ENCODE measurements around the gene CCDC27.
A peak's percentile ranks its signal among the peaks of the same experiment; 100 is the strongest.
"Not testable (repeated sequence)": the region's sequence is repeated elsewhere in the genome, so short reads cannot be mapped to it uniquely, and the experiment has no call there.

The CCDC27 gene

GRCh38 chr1:3746830-3747521, 5.3 kb upstream of the CCDC27 start:
- peak; percentile 85 for DNase-seq
- H3K4me3 ChIP-seq (ENCODE audit: low read depth, low read length), result peak overlapping the region; percentile 61
- no peaks in the 10 kb centered on the region for H3K4me1 ChIP-seq
- H3K36me3 ChIP-seq, result no peaks in the 10 kb centered on the region
- no peaks in the 10 kb centered on the region for H3K27me3 ChIP-seq
- TF ChIP-seq CTCF (IDR thresholded peaks at IDR 0.05; ENCODE audit: low read depth, low read length), result no peak
- no peaks in the 10 kb centered on the region for H3K9me3 ChIP-seq

- Histone ChIP-seq H3K4me3 (ENCODE audit: low read depth, low read length) (peak overlapping the region; percentile 61), H3K4me1 (no peaks in the 10 kb centered on the region), H3K9me3 (no peaks in the 10 kb centered on the region), H3K36me3 (no peaks in the 10 kb centered on the region), H3K27me3 (no peaks in the 10 kb centered on the region)
- DNase-seq, result no peak
- no peak for TF ChIP-seq CTCF (IDR thresholded peaks at IDR 0.05; ENCODE audit: low read depth, low read length)
Measured at GRCh38 chr1:3747522-3747848, 4.8 kb upstream of the CCDC27 start.

GRCh38 chr1:3747903-3748302, 4.3 kb upstream of the CCDC27 start:
- no peaks in the 10 kb centered on the region for H3K9me3 ChIP-seq
- peak overlapping the region; percentile 61; the same call in 1 of the 2 replicates for H3K4me3 ChIP-seq (ENCODE audit: low read depth, low read length)
- DNase-seq, result no peak
- no peak for TF ChIP-seq CTCF (IDR thresholded peaks at IDR 0.05; ENCODE audit: low read depth, low read length)
- no peaks in the 10 kb centered on the region for H3K4me1 ChIP-seq
- H3K36me3 ChIP-seq, result no peaks in the 10 kb centered on the region
- H3K27me3 ChIP-seq, result no peaks in the 10 kb centered on the region

- not testable (repeated sequence) for H3K36me3 ChIP-seq
Measured at GRCh38 chr1:3748316-3748900, 3.8 kb upstream of the CCDC27 start.

GRCh38 chr1:3749512-3749911, 2.7 kb upstream of the CCDC27 start:
- Histone ChIP-seq H3K4me3 (ENCODE audit: low read depth, low read length) (no peak overlapping the region), H3K9me3 (no peaks in the 10 kb centered on the region), H3K4me1 (no peaks in the 10 kb centered on the region), H3K36me3 (no peaks in the 10 kb centered on the region), H3K27me3 (no peaks in the 10 kb centered on the region)
- DNase-seq, result no peak
- TF ChIP-seq CTCF (IDR thresholded peaks at IDR 0.05; ENCODE audit: low read depth, low read length), result no peak

More at GRCh38 chr1:3748316-3748900, 3.8 kb upstream of the CCDC27 start:
- H3K9me3 ChIP-seq; H3K27me3 ChIP-seq; DNase-seq; H3K4me1 ChIP-seq; H3K4me3 ChIP-seq (ENCODE audit: low read depth, low read length): not testable (repeated sequence)

GRCh38 chr1:3750741-3751140, 1.5 kb upstream of the CCDC27 start:
- H3K4me3 ChIP-seq (ENCODE audit: low read depth, low read length), result no peak overlapping the region
- H3K36me3 ChIP-seq, result no peaks in the 10 kb centered on the region
- no peak for TF ChIP-seq CTCF (IDR thresholded peaks at IDR 0.05; ENCODE audit: low read depth, low read length)
- DNase-seq, result no peak
- no peaks in the 10 kb centered on the region for H3K27me3 ChIP-seq
- no peaks in the 10 kb centered on the region for H3K4me1 ChIP-seq
- H3K9me3 ChIP-seq, result no peaks in the 10 kb centered on the region
